Stomach (tissue), 4 donors: ENCODE measurements around the gene GALR3.

Source experiments
- CTCF ChIP-seq, 7 experiments: fragments of 450-650 bp in 4 of 7; fragments of 200-600 bp in 3 of 7; sonication (generic) in 3 of 7; IDR thresholded peaks; one replicate each; pipeline ENCODE4 v1.5.1; 2016 to 2019; ENCODE audit warnings: antibody characterized with exemption in 7 of 7, control low read depth in 2 of 7, mild to moderate bottlenecking in 1 of 7
- EP300 ChIP-seq: sonication (generic); formaldehyde crosslinking; IDR thresholded peaks from one replicate; pipeline ENCODE4 v1.6.1; 2017; ENCODE audit warnings: antibody characterized with exemption
- POLR2AphosphoS5 ChIP-seq, 3 donors: sonication (generic); formaldehyde crosslinking; IDR thresholded peaks; one replicate each; pipeline ENCODE4 v1.6.1; 2016; ENCODE audit warnings: antibody characterized with exemption in 3 of 3

- no peak for TF ChIP-seq CTCF (IDR thresholded peaks at IDR 0.05)
- no peak for TF ChIP-seq POLR2AphosphoS5 (IDR thresholded peaks at IDR 0.05)
- no peak for TF ChIP-seq EP300
These were observed 47.2 kb upstream of the GALR3 start for GRCh38 chr22:37775785-37776638.
